T-helper 17 cell (primary cell): ENCODE measurements around the gene MAGEB17. TPM values are rescaled to one million over a fixed set of nuclear protein-coding genes. Genes with fewer than 3 reads are reported as not detected.
"Not testable (repeated sequence)": the region's sequence is repeated elsewhere in the genome, so short reads cannot be mapped to it uniquely, and the experiment has no call there.

ENCODE experiments used
- ATAC-seq: fragments of 150-1000 bp; cut with Tn5 transposase; 2 replicates; pipeline ENCODE4 v1.10.0; 2021; ENCODE audit warnings: mild to moderate bottlenecking, moderate library complexity
- DNase-seq, 3 donors: peaks; one replicate each; pipeline versions ENCODE4 v3.0.0 to v3.0.0-alpha.2; 2020 to 2021
- H3K9me3 ChIP-seq: one replicate; pipeline ENCODE4 v1.7.0; 2013; ENCODE audit warnings: low read length, mild to moderate bottlenecking; ENCODE audit not compliant: control insufficient read depth, poor library complexity, severe bottlenecking
- H3K27ac Mint-ChIP-seq: one replicate; pipeline ENCODE4 v1.8.0; 2022; ENCODE audit warnings: mild to moderate bottlenecking, moderate library complexity, mixed read lengths
- H3K27me3 Mint-ChIP-seq: one replicate; pipeline ENCODE4 v1.8.0; 2022; ENCODE audit warnings: mixed read lengths
- H3K36me3 Mint-ChIP-seq: one replicate; pipeline ENCODE4 v1.8.0; 2022; ENCODE audit warnings: low read depth, mixed read lengths
- H3K4me1 Mint-ChIP-seq: one replicate; pipeline ENCODE4 v1.8.0; 2022; ENCODE audit warnings: mild to moderate bottlenecking, mixed read lengths
- H3K4me3 Mint-ChIP-seq: one replicate; pipeline ENCODE4 v1.8.0; 2022; ENCODE audit warnings: mild to moderate bottlenecking, moderate library complexity, mixed read lengths
- total RNA-seq, 4 donors: library from RNA in 2 of 4; stranded (reverse) in 2 of 4; gene quantifications; one replicate each; pipeline ENCODE4 v1.2.3 and lab custom pipeline; 2022 to 2026

The MAGEB17 gene
- total RNA-seq, 2 donors from 2014 or later = not detected

DNA sequence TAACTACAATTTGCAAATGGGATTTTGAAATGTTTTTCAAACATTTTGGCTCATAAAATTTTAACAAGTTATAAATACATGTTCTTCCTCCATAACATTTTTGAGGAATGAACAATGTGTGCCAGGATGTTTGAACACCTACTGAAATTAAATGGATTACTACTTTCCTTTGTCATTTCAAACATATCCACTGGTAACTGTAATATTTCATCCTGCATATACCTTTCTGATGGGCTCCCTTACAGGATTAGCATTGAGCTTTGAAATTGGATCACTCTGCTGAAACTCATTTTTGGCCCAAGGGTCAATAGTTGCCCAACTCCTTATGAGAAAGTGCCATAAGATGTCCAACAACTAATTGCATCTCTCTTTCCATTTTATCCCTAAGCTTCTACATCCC lies 26.3 kb upstream of the MAGEB17 start:
- H3K27me3 Mint-ChIP-seq = peaks cover 11% of the 10 kb centered on the region
- peaks cover 5% of the 10 kb centered on the region for H3K36me3 Mint-ChIP-seq
- DNase-seq (no peak), ATAC-seq (no peak)
- no peaks in the 10 kb centered on the region for H3K4me1 Mint-ChIP-seq
- no peak overlapping the region for H3K27ac Mint-ChIP-seq
- H3K4me3 Mint-ChIP-seq = no peak overlapping the region
- H3K9me3 ChIP-seq = no peaks in the 10 kb centered on the region

DNA sequence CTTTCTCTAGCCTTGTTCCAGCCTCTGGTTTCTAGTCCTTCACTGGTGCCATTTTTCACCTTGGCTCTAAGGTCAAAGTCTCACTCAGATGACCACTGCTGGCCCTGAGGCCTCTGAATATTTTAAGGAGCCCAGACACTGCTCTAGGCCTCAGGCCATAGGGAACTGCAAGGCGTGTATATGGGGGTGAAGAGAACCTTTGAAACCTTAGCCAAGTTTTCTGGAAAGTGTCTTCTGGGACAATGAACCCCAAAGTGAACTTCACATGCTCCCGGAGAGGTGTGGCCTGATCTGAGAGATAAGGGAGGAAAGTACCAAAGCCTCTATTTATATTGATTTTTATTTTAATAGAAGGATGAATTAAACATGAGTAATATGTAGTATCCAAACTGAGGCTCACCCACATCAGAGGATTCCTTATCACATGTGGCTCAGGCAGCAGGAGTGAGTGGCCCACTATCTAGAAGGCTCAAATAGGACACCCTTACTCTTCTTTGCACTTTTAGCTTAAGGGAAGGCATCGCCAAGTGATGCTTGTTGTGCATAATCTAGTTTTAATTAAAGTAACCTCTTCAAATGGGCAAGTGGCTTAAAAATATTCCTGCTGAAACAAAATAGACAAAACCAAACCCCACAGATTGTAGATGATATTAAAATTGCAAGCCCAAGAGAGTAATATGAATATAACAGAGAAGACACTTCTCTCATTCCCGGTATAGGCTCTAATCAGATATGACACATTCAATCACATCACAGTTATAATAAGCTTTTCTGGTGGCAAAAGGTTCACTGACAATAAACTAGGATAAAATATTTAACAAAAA lies 25.6 kb upstream of the MAGEB17 start:
- no peak for ATAC-seq
- no peaks in the 10 kb centered on the region for H3K9me3 ChIP-seq
- DNase-seq = no peak
- Mint-ChIP-seq H3K36me3 (peaks cover 5% of the 10 kb centered on the region), H3K27ac (no peak overlapping the region), H3K4me3 (no peak overlapping the region), H3K27me3 (peaks cover 11% of the 10 kb centered on the region), H3K4me1 (no peaks in the 10 kb centered on the region)

DNA sequence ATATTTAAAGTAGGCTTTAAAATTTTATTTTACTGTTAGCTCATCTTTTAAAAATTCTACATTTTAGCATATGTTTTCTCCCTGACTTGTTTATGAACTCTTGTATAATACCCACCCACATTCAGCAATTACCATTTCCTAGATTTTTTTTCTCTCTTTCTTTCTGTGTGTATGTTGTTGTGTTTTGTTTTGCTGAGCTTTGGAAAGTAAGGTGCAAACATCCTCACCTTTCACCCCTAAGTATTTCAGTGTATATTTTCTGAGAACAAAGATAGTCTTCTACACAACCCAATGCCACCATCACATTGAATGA lies 25.1 kb upstream of the MAGEB17 start:
- Mint-ChIP-seq H3K27me3 (peaks cover 11% of the 10 kb centered on the region), H3K4me3 (no peak overlapping the region), H3K27ac (no peak overlapping the region), H3K36me3 (peaks cover 5% of the 10 kb centered on the region), H3K4me1 (no peaks in the 10 kb centered on the region)
- ATAC-seq = no peak
- H3K9me3 ChIP-seq = no peaks in the 10 kb centered on the region
- no peak for DNase-seq

DNA sequence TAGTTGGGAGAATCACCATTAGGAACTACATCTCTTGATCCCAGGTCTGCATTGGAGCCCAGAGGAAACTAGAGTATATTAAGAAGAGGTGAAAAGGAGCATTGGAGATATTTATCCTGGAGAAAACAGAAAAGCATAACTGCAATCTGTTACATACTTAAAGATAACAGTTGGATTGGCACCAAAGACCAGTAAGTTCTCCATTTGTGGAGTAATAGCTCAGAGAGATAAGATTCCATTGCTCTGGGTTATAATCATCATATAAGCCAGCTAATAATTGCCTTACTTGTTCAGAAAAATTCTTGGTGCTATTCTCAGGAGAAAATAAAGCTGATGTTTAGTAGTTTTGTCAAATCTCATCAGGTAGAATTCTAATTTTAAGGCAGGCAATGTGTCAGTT lies 23.3 kb upstream of the MAGEB17 start:
- Mint-ChIP-seq H3K36me3 (peaks cover 5% of the 10 kb centered on the region), H3K4me3 (no peak overlapping the region), H3K27me3 (peaks cover 11% of the 10 kb centered on the region), H3K4me1 (no peaks in the 10 kb centered on the region), H3K27ac (no peak overlapping the region)
- ATAC-seq (no peak), DNase-seq (no peak)
- H3K9me3 ChIP-seq = no peaks in the 10 kb centered on the region

DNA sequence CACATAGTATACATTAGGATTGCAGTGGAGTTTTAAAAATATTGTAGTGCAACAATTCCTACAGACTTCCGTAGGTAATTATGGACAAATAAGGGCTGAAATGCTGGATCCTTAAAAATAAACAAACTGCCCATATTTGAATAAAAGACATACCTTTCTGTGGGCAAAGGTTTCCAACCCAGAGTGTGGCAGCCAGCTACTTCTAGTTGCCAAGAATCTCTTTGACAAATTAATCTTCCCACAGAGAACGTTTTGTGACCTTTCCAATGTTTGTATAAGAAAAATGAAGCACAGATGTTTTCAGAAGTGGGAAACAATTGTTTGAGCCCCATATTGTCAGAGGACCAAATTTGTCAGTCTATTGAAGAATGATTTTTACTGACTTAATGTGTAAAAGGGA lies 22.9 kb upstream of the MAGEB17 start:
- no peaks in the 10 kb centered on the region for H3K4me1 Mint-ChIP-seq
- no peak for DNase-seq
- H3K4me3 Mint-ChIP-seq = no peak overlapping the region
- no peak for ATAC-seq
- H3K9me3 ChIP-seq = no peaks in the 10 kb centered on the region
- H3K27ac Mint-ChIP-seq = no peak overlapping the region
- peaks cover 11% of the 10 kb centered on the region for H3K27me3 Mint-ChIP-seq
- H3K36me3 Mint-ChIP-seq = peaks cover 5% of the 10 kb centered on the region

DNA sequence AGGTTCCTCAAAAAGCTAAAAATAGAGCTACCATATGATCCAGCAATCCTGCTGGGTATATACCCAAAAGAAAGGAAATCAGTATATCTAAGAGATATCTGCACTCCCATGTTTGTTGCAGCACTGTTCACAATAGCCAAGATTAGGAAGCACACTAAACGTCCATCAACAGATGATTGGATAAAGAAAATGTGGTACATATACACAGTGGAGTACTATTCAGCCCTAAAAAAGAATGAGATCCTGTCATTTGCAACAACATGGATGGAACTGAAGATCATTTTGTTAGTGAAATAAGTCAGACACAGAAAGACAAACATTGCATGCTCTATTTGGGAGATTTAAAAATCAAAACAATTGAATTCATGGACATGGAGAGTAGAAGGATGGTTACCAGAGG lies 22.2 kb upstream of the MAGEB17 start:
- not testable (repeated sequence) for H3K4me3 Mint-ChIP-seq, DNase-seq, H3K9me3 ChIP-seq, H3K27ac Mint-ChIP-seq, ATAC-seq, H3K36me3 Mint-ChIP-seq, H3K4me1 Mint-ChIP-seq
- peaks cover 11% of the 10 kb centered on the region for H3K27me3 Mint-ChIP-seq

DNA sequence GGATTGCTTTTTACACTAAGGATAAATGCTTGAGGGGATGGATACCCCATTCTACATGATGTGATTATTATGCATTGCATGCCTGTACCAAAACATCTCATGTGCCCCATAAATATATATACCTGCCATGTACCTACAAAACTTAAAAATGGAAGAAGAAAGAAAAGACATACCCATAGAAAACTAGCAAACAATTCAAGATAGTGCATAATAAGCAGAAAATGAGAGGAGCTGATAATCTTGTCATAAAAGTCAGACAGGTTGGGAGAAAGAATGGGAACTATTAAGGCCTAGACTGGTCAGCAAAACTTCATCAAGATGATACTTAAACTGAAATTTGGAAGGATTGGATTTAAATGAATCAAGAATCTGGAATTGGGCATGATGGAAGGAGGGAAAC lies 21.6 kb upstream of the MAGEB17 start:
- DNase-seq (no peak), ATAC-seq (no peak)
- Mint-ChIP-seq H3K4me1 (no peaks in the 10 kb centered on the region), H3K27me3 (peaks cover 11% of the 10 kb centered on the region), H3K36me3 (peaks cover 5% of the 10 kb centered on the region), H3K4me3 (no peak overlapping the region), H3K27ac (no peak overlapping the region)
- H3K9me3 ChIP-seq = no peaks in the 10 kb centered on the region

DNA sequence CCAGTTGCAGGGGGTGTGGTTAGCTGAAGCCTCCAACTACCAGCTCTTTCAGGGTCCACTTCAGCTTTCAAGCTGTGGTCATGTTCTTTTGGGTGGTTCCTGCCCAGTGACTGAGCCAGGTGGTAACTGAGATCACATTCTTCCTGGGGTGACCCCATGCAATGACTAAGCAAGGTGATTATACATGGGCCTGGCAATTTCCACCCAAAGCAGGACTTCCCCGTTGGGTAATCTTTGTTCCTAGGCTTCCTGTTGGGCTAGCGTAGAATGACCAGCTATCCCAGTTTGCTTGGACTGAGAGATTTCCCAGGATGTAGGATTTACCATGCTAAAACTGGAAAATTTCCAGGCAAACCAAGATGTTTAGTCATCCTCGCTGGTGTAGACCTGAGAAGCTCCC lies 18.4 kb upstream of the MAGEB17 start:
- Mint-ChIP-seq H3K4me3 (no peak overlapping the region), H3K4me1 (no peaks in the 10 kb centered on the region), H3K36me3 (no peaks in the 10 kb centered on the region), H3K27me3 (no peaks in the 10 kb centered on the region), H3K27ac (no peak overlapping the region)
- H3K9me3 ChIP-seq = no peaks in the 10 kb centered on the region
- DNase-seq (no peak), ATAC-seq (no peak)

DNA sequence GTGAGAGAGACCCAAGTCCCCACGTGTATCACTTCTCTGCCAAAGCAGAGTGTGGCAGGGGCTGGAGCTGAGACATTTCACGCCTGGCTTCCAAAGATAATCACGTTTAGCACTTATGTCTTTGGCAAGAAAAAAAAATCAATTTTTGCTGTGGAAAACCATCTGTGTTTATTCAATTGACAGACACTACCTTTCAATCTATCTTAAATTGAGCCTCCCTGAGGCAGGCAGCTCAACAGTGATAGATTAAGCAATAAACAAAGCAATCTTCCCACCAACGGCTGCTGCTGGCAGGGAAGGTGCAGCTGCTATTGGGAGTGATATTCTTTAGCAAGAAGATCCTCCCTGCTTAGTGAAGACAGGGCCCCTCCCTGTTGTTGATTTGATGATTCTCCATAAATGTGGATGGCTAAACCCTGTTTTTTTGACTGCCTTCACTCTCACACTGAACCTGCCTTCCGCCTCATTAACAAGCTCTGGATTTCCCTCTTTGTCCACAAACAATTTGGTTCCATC lies 11.6 kb upstream of the MAGEB17 start:
- no peak for DNase-seq
- no peaks in the 10 kb centered on the region for H3K4me1 Mint-ChIP-seq

DNA sequence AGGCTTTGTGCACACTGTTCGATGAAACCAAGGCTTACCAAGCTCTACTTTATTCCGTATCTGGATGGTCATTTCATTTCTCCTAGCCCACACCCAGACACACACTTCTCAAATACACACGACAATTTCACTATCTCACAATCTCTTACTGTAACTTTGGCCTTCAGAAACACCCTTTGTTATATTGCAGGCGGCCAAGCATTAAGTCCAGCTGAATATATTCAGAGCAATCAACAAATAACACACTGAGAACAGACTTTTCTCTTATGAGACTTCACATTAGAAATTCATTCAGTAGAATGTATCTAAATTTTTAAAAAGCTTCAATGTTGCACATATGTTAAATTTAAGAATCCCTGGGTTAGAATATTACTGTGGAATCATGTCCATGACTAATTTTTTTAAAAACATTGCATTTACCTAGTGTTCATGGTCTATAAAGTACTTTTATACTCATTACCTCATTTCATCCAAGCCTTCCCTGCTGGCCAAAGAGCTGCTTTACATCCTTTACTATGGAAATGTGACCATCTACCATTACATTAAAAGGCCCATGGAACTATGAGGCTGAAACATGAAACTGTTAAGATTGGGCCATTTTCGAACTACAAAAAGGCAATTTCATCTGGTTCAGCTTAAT lies 10.5 kb upstream of the MAGEB17 start:
- no peaks in the 10 kb centered on the region for H3K27me3 Mint-ChIP-seq
- no peaks in the 10 kb centered on the region for H3K4me1 Mint-ChIP-seq
- ATAC-seq (no peak), DNase-seq (no peak)
- H3K36me3 Mint-ChIP-seq = no peaks in the 10 kb centered on the region
- no peaks in the 10 kb centered on the region for H3K9me3 ChIP-seq
- H3K4me3 Mint-ChIP-seq = no peak overlapping the region
- H3K27ac Mint-ChIP-seq = no peak overlapping the region

More for the DNA sequence above, 11.6 kb upstream of the MAGEB17 start:
- no peaks in the 10 kb centered on the region for H3K36me3 Mint-ChIP-seq
- H3K4me3 Mint-ChIP-seq = no peak overlapping the region
- H3K27me3 Mint-ChIP-seq = no peaks in the 10 kb centered on the region
- ATAC-seq = no peak
- no peak overlapping the region for H3K27ac Mint-ChIP-seq
- H3K9me3 ChIP-seq = no peaks in the 10 kb centered on the region

DNA sequence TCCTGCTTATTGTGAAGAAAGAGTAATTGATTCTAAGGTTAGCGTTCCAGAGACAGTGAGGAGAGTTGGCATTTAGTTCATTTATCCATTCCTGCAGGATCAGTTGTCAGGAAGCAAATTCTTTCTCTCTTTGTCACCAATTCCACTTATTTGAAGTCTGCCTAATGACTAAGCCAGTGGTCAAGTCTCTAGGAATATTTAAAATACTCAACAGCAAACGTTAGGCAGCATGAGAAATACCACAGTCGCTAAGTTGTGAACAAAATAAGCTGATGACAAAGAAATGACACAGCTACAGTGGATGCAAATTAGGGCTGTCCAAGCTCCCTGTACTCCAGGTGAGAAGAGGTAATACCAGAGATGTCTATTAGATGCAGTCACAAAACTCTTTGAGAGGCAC lies 6.6 kb upstream of the MAGEB17 start:
- Mint-ChIP-seq H3K36me3 (no peaks in the 10 kb centered on the region), H3K4me3 (no peak overlapping the region), H3K27me3 (no peaks in the 10 kb centered on the region), H3K4me1 (no peaks in the 10 kb centered on the region), H3K27ac (no peak overlapping the region)
- no peaks in the 10 kb centered on the region for H3K9me3 ChIP-seq
- ATAC-seq (no peak), DNase-seq (no peak)

DNA sequence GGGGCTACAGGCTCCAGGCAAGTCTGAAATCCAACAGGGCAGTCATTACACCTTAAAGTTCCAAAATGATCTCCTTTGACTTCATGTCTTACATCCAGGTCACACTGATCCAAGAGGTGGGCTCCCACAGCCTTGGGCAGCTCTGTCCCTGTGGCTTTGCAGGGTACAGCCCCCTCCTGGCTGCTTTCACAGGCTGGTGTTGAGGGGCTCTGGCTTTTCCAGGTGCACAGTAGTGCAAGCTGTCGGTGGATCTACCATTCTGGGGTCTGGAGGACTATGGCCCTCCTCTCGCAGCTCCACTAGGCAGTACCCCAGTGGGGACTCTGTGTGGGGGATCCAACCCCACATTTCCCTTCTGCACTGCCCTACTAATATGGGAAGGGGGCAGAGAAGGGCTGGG lies 6.1 kb upstream of the MAGEB17 start:
- ATAC-seq, H3K9me3 ChIP-seq, H3K4me3 Mint-ChIP-seq, H3K27ac Mint-ChIP-seq, H3K36me3 Mint-ChIP-seq, DNase-seq, H3K27me3 Mint-ChIP-seq, H3K4me1 Mint-ChIP-seq: not testable (repeated sequence)

DNA sequence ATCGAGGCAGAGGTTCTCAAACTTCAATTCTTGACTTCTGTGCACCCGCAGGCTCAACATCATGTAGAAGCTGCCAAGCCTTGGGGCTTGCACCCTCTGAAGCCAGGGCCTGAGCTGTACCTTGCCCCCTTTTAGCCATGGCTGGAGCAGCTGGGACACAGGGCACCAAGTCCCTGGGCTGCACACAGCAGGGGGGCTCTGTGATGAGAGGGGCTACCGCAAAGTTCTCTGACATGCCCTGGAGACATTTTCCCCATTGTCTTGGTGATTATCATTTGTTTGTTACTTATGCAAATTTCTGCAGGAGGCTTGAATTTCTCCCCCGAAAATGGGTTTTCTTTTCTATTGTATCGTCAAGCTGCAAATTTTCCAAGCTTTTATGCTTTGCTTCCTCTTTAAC lies 4.9 kb upstream of the MAGEB17 start:
- no peaks in the 10 kb centered on the region for H3K36me3 Mint-ChIP-seq
- DNase-seq (no peak), ATAC-seq (no peak)
- H3K4me1 Mint-ChIP-seq = no peaks in the 10 kb centered on the region
- H3K4me3 Mint-ChIP-seq = no peak overlapping the region
- no peaks in the 10 kb centered on the region for H3K9me3 ChIP-seq
- no peak overlapping the region for H3K27ac Mint-ChIP-seq
- peaks cover 7% of the 10 kb centered on the region for H3K27me3 Mint-ChIP-seq

DNA sequence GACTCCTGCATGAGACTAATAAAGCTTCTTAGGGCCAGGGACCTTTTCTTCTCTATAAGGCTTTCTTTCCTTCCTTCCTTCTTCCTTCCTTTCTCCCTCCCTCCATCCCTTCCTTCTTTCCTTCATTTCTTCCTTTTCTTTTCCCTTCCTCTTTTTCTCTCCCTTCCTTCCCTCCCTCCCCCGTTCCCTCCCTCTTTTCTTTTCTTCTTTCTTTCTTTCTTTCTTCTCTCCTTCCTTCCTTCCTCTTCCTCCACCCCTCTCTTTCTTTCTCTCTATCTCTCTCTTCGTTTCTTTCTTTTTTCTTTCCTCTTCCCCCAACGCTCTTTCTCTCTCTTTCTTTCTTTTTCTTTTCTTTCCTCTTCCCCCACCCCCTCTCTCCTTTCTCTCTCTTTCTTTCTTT lies 2.5 kb upstream of the MAGEB17 start:
- ATAC-seq = no peak
- Mint-ChIP-seq H3K27me3 (peaks cover 14% of the 10 kb centered on the region), H3K4me3 (no peak overlapping the region), H3K27ac (no peak overlapping the region), H3K36me3 (no peaks in the 10 kb centered on the region), H3K4me1 (no peaks in the 10 kb centered on the region)
- no peak for DNase-seq
- no peaks in the 10 kb centered on the region for H3K9me3 ChIP-seq
